Activated CD4-positive, alpha-beta T cell treated with anti-CD3 and anti-CD28 coated beads for 36 hours (primary cell): ENCODE measurements around the gene ASS1. TPM values are rescaled to one million over a fixed set of nuclear protein-coding genes. Genes with fewer than 3 reads are reported as not detected.
A peak's percentile ranks its signal among the peaks of the same experiment; 100 is the strongest.

Source experiments
- ATAC-seq: fragments of 200-7000 bp; cut with Tn5 transposase; one replicate; pipeline ENCODE4 v1.10.0; 2021; ENCODE audit warnings: mild to moderate bottlenecking, moderate library complexity
- CTCF ChIA-PET: fragments of 350-600 bp; sonication (Branson Sonifier 250); formaldehyde crosslinking; loops from one replicate; lab custom pipeline; 2021; ENCODE audit warnings: antibody characterized with exemption; lab: Charles Lee
- POLR2A ChIA-PET: fragments of 350-600 bp; sonication (Branson Sonifier 250); formaldehyde crosslinking; loops from one replicate; lab custom pipeline; 2021; ENCODE audit warnings: antibody characterized with exemption, inconsistent platforms; lab: Charles Lee
- DNase-seq: peaks from one replicate; pipeline ENCODE4 v3.0.0-alpha.2; 2020
- H3K27ac Mint-ChIP-seq: one replicate; pipeline ENCODE4 v1.8.0; 2021; ENCODE audit warnings: mixed read lengths
- H3K27me3 Mint-ChIP-seq: one replicate; pipeline ENCODE4 v1.8.0; 2021; ENCODE audit warnings: mixed read lengths
- H3K36me3 Mint-ChIP-seq: one replicate; pipeline ENCODE4 v1.8.0; 2021; ENCODE audit warnings: low read depth, mixed read lengths
- H3K4me1 Mint-ChIP-seq: one replicate; pipeline ENCODE4 v1.8.0; 2021; ENCODE audit warnings: mixed read lengths
- H3K4me3 Mint-ChIP-seq: one replicate; pipeline ENCODE4 v1.8.0; 2021; ENCODE audit warnings: mild to moderate bottlenecking, moderate library complexity, mixed read lengths
- H3K9me3 Mint-ChIP-seq: one replicate; pipeline ENCODE4 v1.8.0; 2021; ENCODE audit warnings: low read depth, mixed read lengths
- intact Hi-C, 2 experiments: fragments of 100-400 bp; cut with DNase I in 1 of 2; cut with micrococcal nuclease in 1 of 2; formaldehyde crosslinking; loops; one replicate each; pipeline versions ENCODE4 v1.14.2 to v1.15.1; 2022 to 2024; cut with DNase I, micrococcal nuclease
- total RNA-seq, 2 experiments: library from RNA; stranded (reverse); gene quantifications; one replicate each; pipeline ENCODE4 v1.2.3, GENCODE V29; 2021

ASS1 gene
- total RNA-seq, 2 experiments from 2014 or later: 8.6 to 9.3 TPM

DNA sequence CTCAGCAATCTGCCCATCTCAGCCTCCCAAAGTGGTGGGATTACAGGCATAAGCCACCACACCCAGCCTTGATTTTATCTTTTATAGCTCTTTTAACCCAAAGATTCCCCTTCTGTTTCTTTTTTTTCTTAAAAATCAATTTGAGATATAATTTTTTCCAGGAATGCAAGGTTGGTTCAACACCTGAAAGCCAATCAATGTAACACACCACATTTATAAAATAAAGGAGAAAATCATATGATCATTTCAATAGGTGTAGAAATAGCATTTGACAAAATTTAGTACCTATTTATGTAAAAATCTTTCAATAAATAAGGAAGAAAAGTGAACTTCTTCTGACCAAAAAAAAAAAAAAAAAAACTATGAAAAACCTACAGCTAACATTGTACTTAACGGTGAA, 3.7 kb upstream of the ASS1 start:
- ATAC-seq (no peak), DNase-seq (no peak)
- Mint-ChIP-seq H3K27me3 (peaks cover 14% of the 10 kb centered on the region), H3K9me3 (peaks cover 6% of the 10 kb centered on the region), H3K36me3 (peaks cover 2% of the 10 kb centered on the region), H3K4me1 (peaks cover 1% of the 10 kb centered on the region), H3K27ac (no peak overlapping the region), H3K4me3 (no peak overlapping the region)
- POLR2A ChIA-PET: interaction anchor here (0.6 kb wide), 1 partner anchor 15 kb away, joined by 3 read pairs; no protein-coding TSS in a partner anchor
- intact Hi-C loops: no loop called here
- CTCF ChIA-PET: interaction anchor here (0.6 kb wide), 1 partner anchor 27 kb away, joined by 3 read pairs; no protein-coding TSS in a partner anchor

DNA sequence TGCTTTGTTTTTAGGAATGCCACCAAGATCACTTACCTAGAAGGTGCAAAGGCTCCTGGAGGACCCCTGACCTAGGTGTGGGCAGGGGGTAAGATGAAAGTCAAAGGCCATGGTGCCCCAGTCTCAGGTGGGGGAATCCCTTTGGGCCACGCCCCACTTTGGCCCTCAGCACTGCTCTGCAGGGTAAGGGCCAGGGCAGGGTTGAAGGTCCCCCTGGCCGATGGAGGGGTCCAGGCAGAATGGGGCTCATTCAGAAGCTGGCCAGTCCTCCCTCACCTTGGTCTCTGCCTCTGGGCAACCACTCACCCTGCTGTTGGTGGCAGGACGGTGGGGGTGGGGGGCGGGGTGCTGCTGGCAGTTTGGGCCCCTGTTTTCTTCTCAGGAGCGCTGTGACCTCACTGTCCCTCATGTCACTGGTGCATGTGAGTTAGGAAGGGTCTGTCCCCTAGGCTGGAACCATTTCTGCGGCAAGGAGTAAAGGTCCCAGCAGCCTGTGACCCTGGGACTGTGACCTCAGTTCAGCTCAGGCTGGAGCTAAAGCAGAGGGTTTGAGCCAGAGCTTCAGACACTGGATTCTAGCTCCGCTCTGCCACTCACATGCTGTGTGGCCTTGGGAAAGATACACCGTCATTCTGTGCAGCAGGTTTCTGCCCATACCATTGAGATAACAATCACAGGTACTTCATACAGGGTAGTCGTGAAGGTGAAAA, 1.9 kb upstream of the ASS1 start:
- H3K27ac Mint-ChIP-seq: no peak overlapping the region
- ATAC-seq (no peak), DNase-seq (no peak)
- ChIA-PET CTCF (no interaction called here), POLR2A (interaction anchor here (0.7 kb wide), 1 partner anchor 383 kb away, joined by 4 read pairs; no protein-coding TSS in a partner anchor)
- intact Hi-C loops: no loop called here
- H3K36me3 Mint-ChIP-seq: peaks cover 2% of the 10 kb centered on the region
- peaks cover 18% of the 10 kb centered on the region for H3K27me3 Mint-ChIP-seq
- H3K9me3 Mint-ChIP-seq: peaks cover 6% of the 10 kb centered on the region
- no peak overlapping the region for H3K4me3 Mint-ChIP-seq
- peaks cover 6% of the 10 kb centered on the region for H3K4me1 Mint-ChIP-seq

DNA sequence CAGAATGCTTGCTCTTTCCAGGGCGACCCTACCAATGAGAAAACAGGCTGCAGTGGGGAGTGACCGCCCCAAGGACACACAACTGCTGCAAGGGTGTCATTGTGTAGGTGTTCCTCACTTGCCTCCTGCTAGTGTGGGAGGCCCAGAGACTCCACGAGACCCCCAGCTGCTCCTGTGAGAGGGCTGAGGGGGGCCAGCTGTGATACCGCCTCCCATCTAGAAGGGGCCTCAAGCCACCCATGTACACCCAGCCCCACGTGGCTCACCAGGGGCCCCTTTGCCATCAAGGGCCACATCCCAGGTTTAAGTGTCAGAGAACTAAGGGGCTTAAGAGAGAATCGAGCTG, 1.3 kb upstream of the ASS1 start:
- intact Hi-C loops: no loop called here
- H3K4me1 Mint-ChIP-seq: peaks cover 11% of the 10 kb centered on the region
- ChIA-PET POLR2A (interaction anchor here (0.6 to 0.7 kb wide), 2 partner anchors 312 to 384 kb away, joined by 4 to 7 read pairs; no protein-coding TSS in a partner anchor), CTCF (no interaction called here)
- DNase-seq (no peak), ATAC-seq (no peak)
- peaks cover 2% of the 10 kb centered on the region for H3K36me3 Mint-ChIP-seq
- peaks cover 6% of the 10 kb centered on the region for H3K9me3 Mint-ChIP-seq
- no peak overlapping the region for H3K4me3 Mint-ChIP-seq
- peaks cover 21% of the 10 kb centered on the region for H3K27me3 Mint-ChIP-seq
- no peak overlapping the region for H3K27ac Mint-ChIP-seq

DNA sequence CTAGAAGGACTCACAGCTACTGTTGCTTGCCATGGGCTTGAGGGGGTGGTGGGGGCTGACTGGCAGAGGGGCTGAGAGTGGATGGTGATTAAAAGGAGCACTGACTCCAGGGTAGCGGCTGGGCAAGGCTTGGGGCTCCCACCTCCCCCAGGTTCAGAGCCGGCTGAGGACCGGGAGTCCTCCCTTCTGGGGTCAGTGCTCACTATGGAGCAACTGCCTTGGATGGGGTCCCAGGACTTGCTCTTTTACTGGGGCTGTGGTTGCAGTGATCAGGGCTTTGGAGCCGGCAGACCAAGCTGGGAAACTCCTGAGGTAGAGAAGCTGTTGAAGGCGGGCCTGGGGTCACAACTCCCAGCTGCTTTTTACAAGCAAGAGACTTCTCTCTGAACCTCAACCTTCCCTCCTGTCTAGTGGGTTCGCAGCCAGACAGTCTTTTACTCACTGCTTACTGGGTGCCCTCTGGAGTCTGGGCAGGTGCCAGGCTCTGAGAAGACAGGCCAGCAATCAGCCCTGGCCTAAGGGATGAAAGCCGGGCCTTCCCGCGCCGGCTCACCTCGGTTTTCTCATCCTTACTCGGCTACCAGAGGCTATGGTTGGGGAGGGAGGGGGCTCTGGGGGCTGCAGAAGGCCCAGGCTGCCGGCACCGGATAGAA, 795 bp upstream of the ASS1 start:
- Mint-ChIP-seq H3K27me3 (peaks cover 24% of the 10 kb centered on the region), H3K9me3 (peaks cover 6% of the 10 kb centered on the region), H3K36me3 (peaks cover 2% of the 10 kb centered on the region), H3K4me3 (no peak overlapping the region), H3K27ac (no peak overlapping the region), H3K4me1 (peaks cover 14% of the 10 kb centered on the region)
- CTCF ChIA-PET: no interaction called here
- POLR2A ChIA-PET: interaction anchor here (0.6 kb wide), 1 partner anchor 312 kb away, joined by 7 read pairs; no protein-coding TSS in a partner anchor
- intact Hi-C loops: no loop called here
- ATAC-seq (no peak), DNase-seq (no peak)

DNA sequence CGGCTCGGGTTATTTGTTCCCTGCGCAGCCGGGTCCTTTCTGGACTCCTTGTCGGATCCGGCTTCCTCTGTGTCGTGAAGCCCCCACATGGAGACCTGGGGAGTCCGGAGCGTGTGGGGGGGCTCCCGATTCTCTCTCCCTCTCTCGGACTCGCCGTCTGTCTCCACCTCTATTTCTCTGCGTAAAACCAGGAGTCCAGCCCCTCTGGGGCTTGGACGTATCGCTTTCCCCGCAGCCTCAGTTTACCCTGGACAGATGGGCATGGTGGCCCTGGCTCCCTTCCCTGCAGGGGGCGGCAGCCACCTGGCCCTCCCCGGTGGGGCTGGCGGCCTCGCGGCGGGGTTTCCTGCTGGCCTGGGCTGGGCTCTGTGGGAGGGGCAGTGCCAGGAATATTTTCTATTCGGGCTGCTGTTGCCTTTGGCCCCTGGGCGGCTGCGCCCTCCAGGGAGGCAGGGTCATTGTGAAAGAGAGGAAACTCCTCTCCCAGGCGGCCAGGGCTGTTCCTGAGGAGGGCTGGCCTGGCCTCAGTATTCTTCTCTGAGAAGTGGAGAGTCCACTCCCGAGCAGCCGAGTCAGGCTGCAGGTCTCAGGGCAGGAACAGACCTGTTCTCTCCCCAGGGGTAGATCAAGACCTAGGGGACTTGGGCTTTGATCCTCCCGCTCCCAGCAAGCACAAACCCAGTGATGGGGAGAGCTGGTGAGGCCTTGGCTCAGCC, 665 bp downstream of the ASS1 start:
- Mint-ChIP-seq H3K27me3 (peaks cover 25% of the 10 kb centered on the region), H3K27ac (no peak overlapping the region), H3K4me1 (peaks cover 14% of the 10 kb centered on the region), H3K36me3 (peaks cover 2% of the 10 kb centered on the region), H3K4me3 (peak overlapping the region; percentile 46), H3K9me3 (peaks cover 6% of the 10 kb centered on the region)
- DNase-seq (no peak), ATAC-seq (no peak)
- ChIA-PET CTCF (no interaction called here), POLR2A (no interaction called here)
- intact Hi-C loops: no loop called here

DNA sequence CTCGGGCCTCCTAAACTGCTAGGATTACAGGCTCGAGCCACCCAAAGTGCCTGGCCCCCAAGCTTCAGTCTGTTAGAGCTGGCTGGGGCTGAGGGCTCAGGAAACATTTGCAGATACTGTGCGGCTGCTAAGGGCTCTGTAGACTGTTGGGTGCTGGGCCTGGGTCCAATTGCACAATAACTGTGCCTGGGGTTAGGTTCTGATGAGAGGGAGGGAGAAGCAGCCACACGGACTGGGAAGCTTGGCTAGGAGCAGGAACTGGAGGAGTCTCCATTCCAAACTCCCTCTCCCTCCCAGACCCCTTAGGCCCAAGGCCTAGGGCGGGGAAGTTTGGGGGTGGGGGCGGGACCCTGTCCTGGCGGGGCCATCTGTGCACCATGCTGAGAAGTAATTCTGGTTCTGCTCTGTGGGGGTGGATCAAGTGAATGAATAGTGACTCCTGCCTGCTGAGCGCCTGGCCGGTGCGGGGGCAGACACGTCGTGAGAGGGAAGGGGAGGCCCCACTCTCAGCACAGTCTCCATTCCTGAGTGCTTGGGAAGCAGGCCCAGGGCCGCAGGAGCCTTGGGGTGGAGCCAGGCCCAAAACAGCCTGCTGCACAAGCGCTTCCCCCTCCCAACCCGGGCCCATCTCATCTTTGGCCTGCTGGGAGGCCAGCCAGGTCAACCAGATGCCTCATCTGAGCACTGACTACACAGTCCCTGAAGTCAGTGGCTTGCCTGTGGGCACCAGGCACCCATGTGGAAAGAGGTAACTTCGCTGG, 1.5 kb downstream of the ASS1 start:
- H3K27ac Mint-ChIP-seq: peak overlapping the region; percentile 6
- peaks cover 25% of the 10 kb centered on the region for H3K27me3 Mint-ChIP-seq

DNA sequence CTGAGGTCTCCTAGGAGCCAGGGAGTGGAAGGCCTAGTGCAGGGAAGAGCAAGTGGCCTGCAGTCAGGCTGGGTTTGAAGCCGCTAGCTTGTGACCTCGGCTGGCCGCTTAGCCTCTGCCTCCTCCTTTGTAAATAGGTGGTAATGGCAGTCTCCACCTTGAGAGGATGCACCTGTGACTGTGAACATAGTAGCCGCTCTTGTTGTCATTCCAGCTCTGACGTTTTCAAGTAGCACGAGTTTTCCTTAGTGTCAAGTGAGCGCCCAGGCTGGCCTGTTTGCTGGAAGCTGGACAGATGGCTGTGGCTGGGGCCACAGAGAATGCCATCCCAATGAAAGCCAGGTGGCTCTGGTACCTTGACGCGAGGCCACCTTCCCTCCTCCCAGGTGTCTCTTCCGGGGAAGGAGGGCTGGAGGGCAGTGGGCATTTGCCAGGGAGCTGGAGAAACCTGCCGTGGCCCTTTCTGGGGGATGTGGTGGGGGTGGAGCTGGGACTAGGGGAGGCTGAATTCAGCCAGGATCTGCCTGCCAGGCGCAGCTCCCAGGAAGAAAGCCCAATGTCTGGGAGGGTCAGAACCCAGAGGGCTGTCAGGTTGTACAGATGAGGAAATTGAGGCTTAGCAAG, 2.5 kb downstream of the ASS1 start:
- CTCF ChIA-PET: interaction anchor here (0.7 to 0.8 kb wide), 2 partner anchors 13 to 507 kb away, joined by 3 read pairs; no protein-coding TSS in a partner anchor
- POLR2A ChIA-PET: no interaction called here

More for the DNA sequence above, 1.5 kb downstream of the ASS1 start:
- Mint-ChIP-seq H3K36me3 (peaks cover 2% of the 10 kb centered on the region), H3K4me1 (peaks cover 14% of the 10 kb centered on the region), H3K9me3 (peaks cover 5% of the 10 kb centered on the region), H3K4me3 (peak overlapping the region; percentile 46)
- intact Hi-C loops: no loop called here
- peak; percentile 28 for DNase-seq
- ChIA-PET POLR2A (no interaction called here), CTCF (interaction anchor here (0.6 kb wide), 1 partner anchor 240 kb away, joined by 3 read pairs; no protein-coding TSS in a partner anchor)
- no peak for ATAC-seq

DNA sequence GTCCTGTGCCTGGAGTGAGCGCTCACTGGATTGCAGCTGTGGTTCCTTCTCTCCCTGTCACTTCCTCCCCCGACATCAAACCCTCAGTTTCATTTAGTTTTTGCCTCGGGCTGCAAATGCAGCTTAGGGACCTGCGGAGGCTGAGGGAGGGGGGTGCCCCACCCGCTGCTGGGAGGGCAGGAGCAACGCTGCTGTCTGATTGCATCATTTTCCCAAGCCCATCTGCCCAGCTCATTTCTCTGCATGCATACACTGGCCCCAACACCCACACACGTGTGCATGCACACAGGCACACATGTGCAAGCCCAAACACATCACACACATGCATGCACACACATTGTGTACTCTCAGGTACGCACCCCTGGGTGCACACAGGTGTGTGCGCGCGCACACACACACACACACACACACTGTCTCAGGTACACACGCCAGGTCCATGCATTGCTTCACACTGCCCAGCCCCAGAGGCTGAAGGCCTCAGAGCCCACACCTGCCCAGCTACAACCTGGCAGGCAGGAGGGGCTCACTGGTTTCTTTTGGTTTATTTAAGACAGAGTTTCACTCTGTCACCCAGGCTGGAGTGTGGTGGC, 3.4 kb downstream of the ASS1 start:
- no peak overlapping the region for H3K4me3 Mint-ChIP-seq
- H3K4me1 Mint-ChIP-seq: peaks cover 14% of the 10 kb centered on the region
- no peaks in the 10 kb centered on the region for H3K9me3 Mint-ChIP-seq
- DNase-seq: peak; percentile 68
- ATAC-seq: peak; percentile 42
- H3K36me3 Mint-ChIP-seq: no peaks in the 10 kb centered on the region
- H3K27me3 Mint-ChIP-seq: peaks cover 22% of the 10 kb centered on the region
- ChIA-PET CTCF (interaction anchor here (0.7 kb wide), 1 partner anchor 212 kb away, joined by 3 read pairs; no protein-coding TSS in a partner anchor), POLR2A (no interaction called here)
- intact Hi-C loops: no loop called here
- peak overlapping the region; percentile 81 for H3K27ac Mint-ChIP-seq

More for the DNA sequence above, 2.5 kb downstream of the ASS1 start:
- Mint-ChIP-seq H3K27me3 (peaks cover 24% of the 10 kb centered on the region), H3K36me3 (no peaks in the 10 kb centered on the region), H3K27ac (no peak overlapping the region), H3K9me3 (no peaks in the 10 kb centered on the region), H3K4me3 (no peak overlapping the region), H3K4me1 (peaks cover 14% of the 10 kb centered on the region)
- intact Hi-C loops: no loop called here
- DNase-seq: no peak
- ATAC-seq: no peak

DNA sequence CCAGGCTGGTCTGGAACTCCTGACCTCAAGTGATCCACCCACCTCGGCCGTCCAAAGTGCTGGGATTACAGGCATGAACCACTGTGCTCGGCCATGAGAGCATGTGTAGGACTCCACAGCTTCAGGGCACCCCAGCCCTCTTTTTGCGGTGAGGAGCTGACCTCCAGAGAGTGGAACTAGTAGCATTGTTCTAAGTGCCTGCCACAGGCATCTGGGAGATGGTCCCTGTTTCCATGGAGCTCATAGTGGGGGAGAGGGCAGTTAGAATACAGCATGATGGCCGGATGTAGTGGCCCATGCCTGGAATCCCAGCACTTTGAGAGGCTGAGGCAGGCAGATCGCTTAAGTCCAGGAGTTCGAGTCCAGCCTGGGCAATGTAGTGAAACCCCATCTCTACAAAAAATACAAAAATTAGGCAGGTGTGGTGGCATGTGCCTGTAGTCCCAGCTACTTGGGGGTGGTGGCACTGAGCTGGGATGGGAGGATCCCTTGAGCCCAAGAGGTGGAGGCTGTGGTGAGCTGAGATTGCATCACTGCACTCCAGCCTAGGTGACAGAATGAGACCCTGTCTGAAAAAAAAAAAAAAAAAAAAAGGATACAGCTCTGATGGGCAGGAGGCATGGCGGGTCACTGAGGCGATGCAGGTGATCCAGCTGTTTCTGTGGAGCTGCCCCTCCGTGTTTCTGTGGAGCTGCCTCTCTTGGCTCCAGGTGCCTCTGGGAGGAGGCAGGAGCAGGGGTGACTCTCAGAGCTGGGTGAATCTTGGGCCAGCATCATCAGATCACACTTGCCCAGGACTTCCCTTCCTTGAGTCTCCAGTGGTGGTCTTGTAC, 4.2 kb downstream of the ASS1 start:
- no peaks in the 10 kb centered on the region for H3K36me3 Mint-ChIP-seq
- peaks cover 14% of the 10 kb centered on the region for H3K4me1 Mint-ChIP-seq
- H3K27me3 Mint-ChIP-seq: peaks cover 19% of the 10 kb centered on the region
- intact Hi-C loops: no loop called here
- ChIA-PET CTCF (interaction anchor here (1.0 to 1.2 kb wide), 2 partner anchors 28 to 81 kb away, joined by 3 to 4 read pairs; no protein-coding TSS in a partner anchor), POLR2A (no interaction called here)
- peak overlapping the region; percentile 31 for H3K27ac Mint-ChIP-seq
- no peaks in the 10 kb centered on the region for H3K9me3 Mint-ChIP-seq
- ATAC-seq: no peak
- no peak overlapping the region for H3K4me3 Mint-ChIP-seq
- DNase-seq: no peak
